ENCODE results near the gene TRABD2B. TPM values are rescaled to one million over a fixed set of nuclear protein-coding genes. Genes with fewer than 3 reads are reported as not detected.

The TRABD2B gene
- total RNA-seq, 4 donors from 2014 or later, result 0.16 to 1.5 (median 0.55) TPM

DNA sequence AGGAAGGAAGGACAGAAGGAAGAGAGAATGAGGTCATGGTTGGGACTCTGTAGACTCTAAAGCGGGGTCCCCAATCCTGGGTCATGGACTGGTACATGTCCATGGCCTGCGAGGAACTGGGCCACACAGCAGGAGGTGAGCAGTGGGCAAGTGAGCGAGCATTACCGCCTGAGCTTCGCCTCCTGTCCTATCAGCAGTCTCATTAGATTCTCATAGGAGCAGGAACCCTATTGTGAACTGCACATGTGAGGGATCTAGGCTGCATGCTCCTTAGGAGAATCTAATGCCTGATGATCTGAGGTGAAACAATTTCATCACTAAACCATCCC is 128.9 kb downstream of the TRABD2B start:
- TF ChIP-seq CTCF (IDR thresholded peaks at IDR 0.05; ENCODE audit: low read depth), result no peak

- TF ChIP-seq CTCF (IDR thresholded peaks at IDR 0.05; ENCODE audit: low read depth), result no peak
Observed at GRCh38 chr1:47867438-47868347, 129.5 kb downstream of the TRABD2B start.

GRCh38 chr1:47866601-47867437 is 130.4 kb downstream of the TRABD2B start:
- no peak for TF ChIP-seq CTCF (IDR thresholded peaks at IDR 0.05; ENCODE audit: low read depth)

- TF ChIP-seq CTCF (IDR thresholded peaks at IDR 0.05; ENCODE audit: low read depth), result no peak
Observed at GRCh38 chr1:47865881-47866535, 131.2 kb downstream of the TRABD2B start.

- TF ChIP-seq CTCF (IDR thresholded peaks at IDR 0.05; ENCODE audit: low read depth), result no peak
Observed at GRCh38 chr1:47859092-47859743, 138.0 kb downstream of the TRABD2B start.

GRCh38 chr1:47856996-47857395 is 140.2 kb downstream of the TRABD2B start:
- no peak for TF ChIP-seq CTCF (IDR thresholded peaks at IDR 0.05; ENCODE audit: low read depth)
